GM12874 (cell line): ENCODE data around the gene FOXA1.

ENCODE experiments used
- CTCF ChIP-seq: IDR thresholded peaks from 2 replicates; pipeline ENCODE4 v1.5.1; 2011; ENCODE audit warnings: low read depth, mild to moderate bottlenecking, control low read depth, low read length, moderate library complexity; ENCODE audit not compliant: insufficient read depth

Gene FOXA1

GRCh38 chr14:37571391-37571790, 23.7 kb downstream of the FOXA1 start:
- no peak for TF ChIP-seq CTCF

GRCh38 chr14:37569729-37570128, 25.3 kb downstream of the FOXA1 start:
- no peak for TF ChIP-seq CTCF

GRCh38 chr14:37566811-37567371, 28.2 kb downstream of the FOXA1 start:
- no peak for TF ChIP-seq CTCF

- TF ChIP-seq CTCF = no peak
These were observed 29.5 kb downstream of the FOXA1 start for GRCh38 chr14:37565550-37565949.

- no peak for TF ChIP-seq CTCF
These were observed 31.9 kb downstream of the FOXA1 start for GRCh38 chr14:37563189-37563588.

- TF ChIP-seq CTCF = no peak
These were observed 35.7 kb downstream of the FOXA1 start for GRCh38 chr14:37559386-37559785.

GRCh38 chr14:37558740-37559139, 36.3 kb downstream of the FOXA1 start:
- no peak for TF ChIP-seq CTCF
